Measurements from ENCODE around the gene BOLA3. TPM values are rescaled to one million over a fixed set of nuclear protein-coding genes. Genes with fewer than 3 reads are reported as not detected.

The BOLA3 gene
- polyA plus RNA-seq, 1 experiment: 38.6 TPM

DNA sequence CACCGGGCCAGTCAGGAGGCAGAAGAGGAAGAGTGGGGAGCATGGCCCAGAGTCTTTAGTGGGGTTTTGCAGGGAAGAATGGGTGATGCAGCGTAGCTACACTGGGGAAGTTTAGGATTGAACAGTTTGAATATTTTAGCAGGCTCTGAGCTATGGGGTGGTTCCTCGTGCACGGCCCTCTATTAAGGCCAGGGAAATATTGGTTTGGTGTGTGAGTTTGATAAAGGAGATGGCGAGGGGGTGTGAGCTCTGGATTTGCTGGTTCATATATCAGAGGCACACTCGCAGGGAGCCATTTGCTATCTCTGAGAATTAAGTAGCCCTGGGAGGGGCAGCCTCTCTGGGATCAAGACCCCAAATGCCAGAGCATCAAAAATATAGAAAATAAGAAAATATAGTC lies 50.1 kb downstream of the BOLA3 start:
- no peaks in the 10 kb centered on the region for H3K9me3 ChIP-seq (ENCODE audit: control insufficient read depth, insufficient read depth, low read length)
- POLR2A ChIA-PET: no interaction called here
- TF ChIP-seq, protein P1, sequence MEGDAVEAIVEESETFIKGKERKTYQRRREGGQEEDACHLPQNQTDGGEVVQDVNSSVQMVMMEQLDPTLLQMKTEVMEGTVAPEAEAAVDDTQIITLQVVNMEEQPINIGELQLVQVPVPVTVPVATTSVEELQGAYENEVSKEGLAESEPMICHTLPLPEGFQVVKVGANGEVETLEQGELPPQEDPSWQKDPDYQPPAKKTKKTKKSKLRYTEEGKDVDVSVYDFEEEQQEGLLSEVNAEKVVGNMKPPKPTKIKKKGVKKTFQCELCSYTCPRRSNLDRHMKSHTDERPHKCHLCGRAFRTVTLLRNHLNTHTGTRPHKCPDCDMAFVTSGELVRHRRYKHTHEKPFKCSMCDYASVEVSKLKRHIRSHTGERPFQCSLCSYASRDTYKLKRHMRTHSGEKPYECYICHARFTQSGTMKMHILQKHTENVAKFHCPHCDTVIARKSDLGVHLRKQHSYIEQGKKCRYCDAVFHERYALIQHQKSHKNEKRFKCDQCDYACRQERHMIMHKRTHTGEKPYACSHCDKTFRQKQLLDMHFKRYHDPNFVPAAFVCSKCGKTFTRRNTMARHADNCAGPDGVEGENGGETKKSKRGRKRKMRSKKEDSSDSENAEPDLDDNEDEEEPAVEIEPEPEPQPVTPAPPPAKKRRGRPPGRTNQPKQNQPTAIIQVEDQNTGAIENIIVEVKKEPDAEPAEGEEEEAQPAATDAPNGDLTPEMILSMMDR (IDR thresholded peaks at IDR 0.05; ENCODE audit: low read depth, low read length): no peak
- no peak overlapping the region for H3K27ac ChIP-seq (ENCODE audit: low read depth, low read length)
- H3K4me3 ChIP-seq (ENCODE audit: low read depth, low read length): no peak overlapping the region
- H3K27me3 ChIP-seq (ENCODE audit: control insufficient read depth, insufficient read depth, low read length): no peaks in the 10 kb centered on the region
- no peak for DNase-seq (ENCODE audit: low read depth, low spot score)
- CTCF ChIA-PET: interaction anchor here (1.0 to 1.4 kb wide), 2 partner anchors 14 to 274 kb away, joined by 4 to 5 read pairs; no protein-coding TSS in a partner anchor

DNA sequence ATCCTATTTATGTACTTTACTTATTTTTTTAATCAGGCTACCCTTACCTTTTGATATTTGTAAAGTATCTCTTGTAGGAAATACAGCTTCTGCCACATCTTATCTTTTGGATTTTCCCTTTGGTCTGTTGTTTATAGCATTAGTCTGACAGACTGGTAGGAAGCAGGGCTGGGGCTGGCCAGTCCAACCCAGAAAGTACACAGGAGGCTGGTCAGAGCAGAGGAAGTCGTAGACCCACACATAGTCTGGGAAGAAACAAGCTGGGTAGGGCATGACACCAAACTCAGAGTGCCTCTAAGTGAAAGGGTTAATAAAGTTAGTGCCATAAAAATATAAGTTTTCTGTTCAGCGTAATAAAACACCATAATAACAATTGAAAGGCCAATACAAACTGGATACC lies 51.7 kb downstream of the BOLA3 start:
- no peaks in the 10 kb centered on the region for H3K27me3 ChIP-seq (ENCODE audit: control insufficient read depth, insufficient read depth, low read length)
- ChIA-PET POLR2A (interaction anchor here (0.7 kb wide), 1 partner anchor 15 kb away, joined by 3 read pairs; no protein-coding TSS in a partner anchor), CTCF (no interaction called here)
- no peak for DNase-seq (ENCODE audit: low read depth, low spot score)
- TF ChIP-seq, protein P1 (IDR thresholded peaks at IDR 0.05; ENCODE audit: low read depth, low read length): no peak
- H3K9me3 ChIP-seq (ENCODE audit: control insufficient read depth, insufficient read depth, low read length): no peaks in the 10 kb centered on the region
- no peak overlapping the region for H3K27ac ChIP-seq (ENCODE audit: low read depth, low read length)
- no peak overlapping the region for H3K4me3 ChIP-seq (ENCODE audit: low read depth, low read length)

DNA sequence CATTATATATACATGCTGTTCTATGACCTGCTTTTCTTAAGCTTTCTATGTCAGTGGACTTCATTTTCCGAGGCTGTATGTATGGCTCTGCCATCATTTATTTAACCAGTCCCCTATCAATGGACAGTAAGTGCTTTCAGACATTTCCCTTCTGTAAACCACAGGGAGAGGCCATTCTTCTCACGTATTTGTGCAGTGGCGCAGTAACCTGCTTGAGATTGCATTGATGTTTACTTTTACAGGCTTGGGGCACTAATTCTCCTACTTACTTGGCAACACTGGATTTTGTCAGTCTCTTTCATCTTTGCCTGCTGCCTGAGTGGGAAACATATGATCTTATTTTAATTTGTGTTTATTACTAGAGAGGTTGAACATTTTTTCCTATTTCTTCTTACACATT lies 52.1 kb downstream of the BOLA3 start:
- Histone ChIP-seq H3K4me3 (ENCODE audit: low read depth, low read length) (no peak overlapping the region), H3K9me3 (ENCODE audit: control insufficient read depth, insufficient read depth, low read length) (no peaks in the 10 kb centered on the region), H3K27me3 (ENCODE audit: control insufficient read depth, insufficient read depth, low read length) (no peaks in the 10 kb centered on the region), H3K27ac (ENCODE audit: low read depth, low read length) (no peak overlapping the region)
- ChIA-PET CTCF (no interaction called here), POLR2A (no interaction called here)
- no peak for DNase-seq (ENCODE audit: low read depth, low spot score)
- TF ChIP-seq, protein P1 (IDR thresholded peaks at IDR 0.05; ENCODE audit: low read depth, low read length): no peak

DNA sequence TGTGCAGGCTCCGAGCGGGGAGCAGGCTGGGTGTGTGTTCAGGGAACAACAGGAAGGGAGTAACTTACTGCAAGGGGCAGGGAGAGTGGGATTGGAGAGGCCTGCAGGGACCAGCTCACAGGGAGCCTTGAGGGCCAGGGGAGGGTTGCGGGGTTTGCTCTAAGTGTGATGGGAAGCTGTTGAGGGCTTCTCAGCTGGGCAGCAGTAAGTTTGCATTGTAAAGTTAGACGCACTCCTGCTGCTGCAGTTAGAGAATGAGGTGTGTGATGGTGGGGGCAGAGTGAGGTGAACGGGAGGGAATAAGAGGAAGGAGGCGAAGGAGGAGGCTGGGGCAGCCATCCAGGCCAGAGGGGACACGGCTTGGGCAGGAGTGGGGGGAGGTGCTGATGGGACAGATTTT lies 53.4 kb downstream of the BOLA3 start:
- TF ChIP-seq, protein P1 (IDR thresholded peaks at IDR 0.05; ENCODE audit: low read depth, low read length): no peak
- H3K27me3 ChIP-seq (ENCODE audit: control insufficient read depth, insufficient read depth, low read length): no peaks in the 10 kb centered on the region
- ChIA-PET CTCF (no interaction called here), POLR2A (no interaction called here)
- H3K27ac ChIP-seq (ENCODE audit: low read depth, low read length): no peak overlapping the region
- DNase-seq (ENCODE audit: low read depth, low spot score): no peak
- no peaks in the 10 kb centered on the region for H3K9me3 ChIP-seq (ENCODE audit: control insufficient read depth, insufficient read depth, low read length)
- no peak overlapping the region for H3K4me3 ChIP-seq (ENCODE audit: low read depth, low read length)

DNA sequence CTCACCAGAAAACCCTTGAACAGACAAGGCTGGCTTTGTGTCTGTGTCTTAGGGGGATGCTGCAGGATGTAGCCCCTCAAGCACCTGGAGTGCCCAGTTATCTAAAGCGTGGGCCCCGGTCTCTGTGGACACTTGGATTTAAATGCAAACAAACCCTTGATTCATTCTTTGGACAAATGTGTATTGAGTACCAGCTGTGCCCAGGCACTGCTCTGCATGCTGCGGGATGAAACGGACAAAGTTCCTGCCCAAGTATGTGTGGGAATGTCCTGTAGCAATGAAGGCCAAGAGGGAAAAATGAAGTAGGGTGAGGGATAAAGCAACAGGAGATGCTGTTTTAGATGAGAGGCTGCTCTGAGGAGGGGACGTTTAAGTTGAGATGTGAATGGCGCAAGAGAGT lies 53.9 kb downstream of the BOLA3 start:
- H3K27ac ChIP-seq (ENCODE audit: low read depth, low read length): no peak overlapping the region
- ChIA-PET POLR2A (no interaction called here), CTCF (no interaction called here)
- no peak overlapping the region for H3K4me3 ChIP-seq (ENCODE audit: low read depth, low read length)
- no peaks in the 10 kb centered on the region for H3K27me3 ChIP-seq (ENCODE audit: control insufficient read depth, insufficient read depth, low read length)
- H3K9me3 ChIP-seq (ENCODE audit: control insufficient read depth, insufficient read depth, low read length): no peaks in the 10 kb centered on the region
- no peak for DNase-seq (ENCODE audit: low read depth, low spot score)
- TF ChIP-seq, protein P1 (IDR thresholded peaks at IDR 0.05; ENCODE audit: low read depth, low read length): no peak
